ENCODE measurements around the gene THAP2.

DNA sequence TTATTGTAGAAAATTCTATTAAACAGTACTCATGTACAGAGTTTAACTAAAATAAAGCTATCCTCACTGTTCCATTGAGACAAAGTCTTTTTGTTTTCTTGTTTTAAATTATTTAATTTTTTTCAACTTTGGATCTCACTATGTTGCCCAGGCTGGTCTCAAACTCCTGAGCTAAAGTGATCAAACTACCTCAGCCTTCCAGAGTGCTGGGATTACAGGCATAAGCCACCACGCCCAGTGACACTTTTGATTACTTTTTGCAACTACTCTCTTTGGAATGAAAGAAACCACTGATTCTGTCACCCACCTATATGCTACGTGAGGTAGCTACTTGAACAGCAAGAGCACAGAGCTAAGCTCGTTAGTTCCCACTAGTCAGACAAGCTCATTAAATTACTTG lies 17.6 kb upstream of the THAP2 start:
- TF ChIP-seq POLR2AphosphoS5 (IDR thresholded peaks at IDR 0.05) (no peak), EP300 (IDR thresholded peaks at IDR 0.05) (no peak)
- TF ChIP-seq, protein P1, sequence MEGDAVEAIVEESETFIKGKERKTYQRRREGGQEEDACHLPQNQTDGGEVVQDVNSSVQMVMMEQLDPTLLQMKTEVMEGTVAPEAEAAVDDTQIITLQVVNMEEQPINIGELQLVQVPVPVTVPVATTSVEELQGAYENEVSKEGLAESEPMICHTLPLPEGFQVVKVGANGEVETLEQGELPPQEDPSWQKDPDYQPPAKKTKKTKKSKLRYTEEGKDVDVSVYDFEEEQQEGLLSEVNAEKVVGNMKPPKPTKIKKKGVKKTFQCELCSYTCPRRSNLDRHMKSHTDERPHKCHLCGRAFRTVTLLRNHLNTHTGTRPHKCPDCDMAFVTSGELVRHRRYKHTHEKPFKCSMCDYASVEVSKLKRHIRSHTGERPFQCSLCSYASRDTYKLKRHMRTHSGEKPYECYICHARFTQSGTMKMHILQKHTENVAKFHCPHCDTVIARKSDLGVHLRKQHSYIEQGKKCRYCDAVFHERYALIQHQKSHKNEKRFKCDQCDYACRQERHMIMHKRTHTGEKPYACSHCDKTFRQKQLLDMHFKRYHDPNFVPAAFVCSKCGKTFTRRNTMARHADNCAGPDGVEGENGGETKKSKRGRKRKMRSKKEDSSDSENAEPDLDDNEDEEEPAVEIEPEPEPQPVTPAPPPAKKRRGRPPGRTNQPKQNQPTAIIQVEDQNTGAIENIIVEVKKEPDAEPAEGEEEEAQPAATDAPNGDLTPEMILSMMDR (IDR thresholded peaks at IDR 0.05): no peak
